Fibroblast of lung (primary cell): ENCODE results near the gene GNA12. TPM values are rescaled to one million over a fixed set of nuclear protein-coding genes. Genes with fewer than 3 reads are reported as not detected.

Experiments
- DNase-seq, 2 donors: peaks; one replicate each; pipeline versions ENCODE4 v3.0.0 to v3.0.0-alpha.2; 2010; ENCODE audit warnings: low read depth in 2 of 2
- H2AFZ ChIP-seq: 2 replicates; pipeline ENCODE4 v1.5.1; 2012; ENCODE audit warnings: low read length, control low read depth, inconsistent platforms
- H3K27ac ChIP-seq: 2 replicates; pipeline ENCODE4 v1.5.1; 2011; ENCODE audit warnings: low read length, control low read depth; ENCODE audit not compliant: insufficient read depth
- H3K27me3 ChIP-seq: 2 replicates; pipeline ENCODE4 v1.5.1; 2011; ENCODE audit warnings: mild to moderate bottlenecking, low read length; ENCODE audit not compliant: control insufficient read depth, insufficient read depth
- H3K36me3 ChIP-seq: 2 replicates; pipeline ENCODE4 v1.5.1; 2011; ENCODE audit warnings: low read length; ENCODE audit not compliant: control insufficient read depth, insufficient read depth
- H3K4me1 ChIP-seq: 2 replicates; pipeline ENCODE4 v1.5.1; 2011; ENCODE audit warnings: low read length; ENCODE audit not compliant: control insufficient read depth, insufficient read depth; ENCODE audit errors: extremely low read depth
- H3K4me2 ChIP-seq: 2 replicates; pipeline ENCODE4 v1.5.1; 2011; ENCODE audit warnings: low read length, control low read depth; ENCODE audit not compliant: insufficient read depth; ENCODE audit errors: extremely low read depth
- H3K4me3 ChIP-seq, 4 experiments: fragments of 200-600 bp in 1 of 4; sonication (generic) in 1 of 4; replicated peaks in 1 of 4; 2 replicates each; pipeline ENCODE4 v1.5.1; 2011 to 2016; ENCODE audit warnings: low read length in 4 of 4, low read depth in 3 of 4, mild to moderate bottlenecking in 3 of 4, control low read depth in 2 of 4, inconsistent platforms in 1 of 4, mixed read lengths in 1 of 4; ENCODE audit not compliant: insufficient read depth in 1 of 4; ENCODE audit errors: control extremely low read depth in 1 of 4
- H3K79me2 ChIP-seq: 2 replicates; pipeline ENCODE4 v1.5.1; 2012; ENCODE audit warnings: mild to moderate bottlenecking, low read length, inconsistent platforms; ENCODE audit not compliant: control insufficient read depth, insufficient read depth
- H3K9ac ChIP-seq: 2 replicates; pipeline ENCODE4 v1.5.1; 2011; ENCODE audit warnings: mild to moderate bottlenecking, low read length, control low read depth; ENCODE audit not compliant: insufficient read depth
- H3K9me3 ChIP-seq: 2 replicates; pipeline ENCODE4 v1.5.1; 2012; ENCODE audit warnings: low read depth, low read length; ENCODE audit not compliant: control insufficient read depth, insufficient read depth
- H4K20me1 ChIP-seq: 2 replicates; pipeline ENCODE4 v1.5.1; 2011; ENCODE audit warnings: low read length; ENCODE audit not compliant: control insufficient read depth, insufficient read depth; ENCODE audit errors: extremely low read depth
- CTCF ChIP-seq, 2 donors: IDR thresholded peaks in 1 of 2; conservative IDR thresholded peaks in 1 of 2; 1 replicate in 1 of 2; 2 replicates in 1 of 2; pipeline ENCODE4 v1.5.1; 2011 to 2012; ENCODE audit warnings: low read length in 2 of 2, control low read depth in 1 of 2, inconsistent platforms in 1 of 2, low read depth in 1 of 2, mild to moderate bottlenecking in 1 of 2
- EZH2 ChIP-seq: IDR thresholded peaks from 2 replicates; pipeline ENCODE4 v1.5.1; 2012; ENCODE audit warnings: low read length, control low read depth, mild to moderate bottlenecking; ENCODE audit errors: missing control alignments
- polyA plus RNA-seq, 2 donors: library from polyadenylated mRNA; depleted of rRNA in 1 of 2; stranded (reverse) in 1 of 2; unstranded in 1 of 2; fragments of >200 nt; gene quantifications; 2 replicates each; pipeline ENCODE4 v1.2.1, GENCODE V29; 2011 to 2012; ENCODE audit warnings: missing spikeins in 1 of 2
- total RNA-seq: library from RNA; depleted of rRNA; stranded (reverse); fragments of >200 nt; gene quantifications from 2 replicates; pipeline ENCODE4 v1.2.1, GENCODE V29; 2014

Gene GNA12
- total and polyA plus RNA-seq, 2 donors (not counting 1 experiment from before 2014, with no cell fraction given), result 36.2 to 137 TPM

- no peak for TF ChIP-seq EZH2
- TF ChIP-seq CTCF (conservative IDR thresholded peaks at IDR 0.05 in 1 of 2, IDR thresholded peaks at IDR 0.05 in 1 of 2; ENCODE audit: low read depth in 1 of 2, low read length in 2 of 2), result no peak
- H3K9me3 ChIP-seq, result no peaks in the 10 kb centered on the region
- H3K4me1 ChIP-seq, result peaks cover 2% of the 10 kb centered on the region
- H3K36me3 ChIP-seq, result peaks cover 2% of the 10 kb centered on the region
- no peaks in the 10 kb centered on the region for H3K27me3 ChIP-seq
- H3K27ac ChIP-seq, result no peak overlapping the region
- peaks cover 16% of the 10 kb centered on the region for H3K79me2 ChIP-seq
- H3K4me2 ChIP-seq, result no peak overlapping the region
- DNase-seq, result no peak
- H4K20me1 ChIP-seq, result no peaks in the 10 kb centered on the region
- no peak overlapping the region for H3K9ac ChIP-seq
- H2AFZ ChIP-seq, result no peak overlapping the region
- H3K4me3 ChIP-seq, result no peak overlapping the region
Measured at GRCh38 chr7:2782565-2782964, 61.5 kb downstream of the GNA12 start.

- TF ChIP-seq EZH2 (no peak), CTCF (conservative IDR thresholded peaks at IDR 0.05 in 1 of 2, IDR thresholded peaks at IDR 0.05 in 1 of 2; ENCODE audit: low read depth in 1 of 2, low read length in 2 of 2) (no peak)
- H3K79me2 ChIP-seq, result peaks cover 11% of the 10 kb centered on the region
Measured at GRCh38 chr7:2782121-2782520, 62.0 kb downstream of the GNA12 start.

GRCh38 chr7:2781636-2782035, 62.5 kb downstream of the GNA12 start:
- H3K27me3 ChIP-seq, result no peaks in the 10 kb centered on the region
- DNase-seq, result peak; percentile 83 to 85
- no peak overlapping the region for H3K4me3 ChIP-seq
- H3K36me3 ChIP-seq, result no peaks in the 10 kb centered on the region
- H3K79me2 ChIP-seq, result peaks cover 7% of the 10 kb centered on the region
- H3K4me1 ChIP-seq, result peaks cover 2% of the 10 kb centered on the region
- H3K27ac ChIP-seq, result no peak overlapping the region
- H3K4me2 ChIP-seq, result no peak overlapping the region
- no peaks in the 10 kb centered on the region for H3K9me3 ChIP-seq
- no peak overlapping the region for H3K9ac ChIP-seq
- H4K20me1 ChIP-seq, result no peaks in the 10 kb centered on the region
- TF ChIP-seq EZH2 (no peak), CTCF (conservative IDR thresholded peaks at IDR 0.05 in 1 of 2, IDR thresholded peaks at IDR 0.05 in 1 of 2; ENCODE audit: low read depth in 1 of 2, low read length in 2 of 2) (no peak)
- H2AFZ ChIP-seq, result no peak overlapping the region

More at GRCh38 chr7:2782121-2782520, 62.0 kb downstream of the GNA12 start:
- no peaks in the 10 kb centered on the region for H3K9me3 ChIP-seq
- peaks cover 2% of the 10 kb centered on the region for H3K4me1 ChIP-seq
- no peak overlapping the region for H3K4me3 ChIP-seq
- no peak overlapping the region for H2AFZ ChIP-seq
- H4K20me1 ChIP-seq, result no peaks in the 10 kb centered on the region
- H3K4me2 ChIP-seq, result no peak overlapping the region
- H3K9ac ChIP-seq, result no peak overlapping the region
- H3K36me3 ChIP-seq, result peaks cover 2% of the 10 kb centered on the region
- H3K27ac ChIP-seq, result no peak overlapping the region
- no peak for DNase-seq
- H3K27me3 ChIP-seq, result no peaks in the 10 kb centered on the region
